UCSD-AML1 (cell line): ENCODE results near the gene VIPAS39.
A peak's percentile ranks its signal among the peaks of the same experiment; 100 is the strongest.

Experiments
- DNase-seq: peaks from one replicate; lab custom pipeline; 2025; ENCODE audit not compliant: unreplicated experiment; lab: John Stamatoyannopoulos, UW

VIPAS39 gene

GRCh38 chr14:77406718-77407117, 50.7 kb downstream of the VIPAS39 start:
- DNase-seq, result peak; percentile 25

GRCh38 chr14:77406086-77406485, 51.3 kb downstream of the VIPAS39 start:
- no peak for DNase-seq

GRCh38 chr14:77403768-77404167, 53.6 kb downstream of the VIPAS39 start:
- DNase-seq, result no peak

GRCh38 chr14:77400216-77400615, 57.2 kb downstream of the VIPAS39 start:
- DNase-seq, result no peak

GRCh38 chr14:77390188-77390587, 67.2 kb downstream of the VIPAS39 start:
- DNase-seq, result no peak

- DNase-seq, result no peak
Observed at GRCh38 chr14:77378701-77379100, 78.7 kb downstream of the VIPAS39 start.

- DNase-seq, result no peak
Observed at GRCh38 chr14:77377502-77377844, 79.9 kb downstream of the VIPAS39 start.

GRCh38 chr14:77376771-77377501, 80.5 kb downstream of the VIPAS39 start, which contains the start of the genes SAMD15 and TMED8:
Gene SAMD15, plus strand, starts transcription at chr14:77377379. Its CDS starts 40 bp downstream, at chr14:77377419.
Gene TMED8, minus strand, starts transcription at chr14:77377094. Its CDS starts 41 bp downstream, at chr14:77377053.
- peak; percentile 84 for DNase-seq
